Anterior cingulate cortex (tissue), 58 donors: Measurements from ENCODE around the gene RNGTT.

Source experiments
- DNase-seq, 58 donors: peaks; one replicate each; lab custom pipeline; 2025; lab: John Stamatoyannopoulos, UW

The RNGTT gene

DNA sequence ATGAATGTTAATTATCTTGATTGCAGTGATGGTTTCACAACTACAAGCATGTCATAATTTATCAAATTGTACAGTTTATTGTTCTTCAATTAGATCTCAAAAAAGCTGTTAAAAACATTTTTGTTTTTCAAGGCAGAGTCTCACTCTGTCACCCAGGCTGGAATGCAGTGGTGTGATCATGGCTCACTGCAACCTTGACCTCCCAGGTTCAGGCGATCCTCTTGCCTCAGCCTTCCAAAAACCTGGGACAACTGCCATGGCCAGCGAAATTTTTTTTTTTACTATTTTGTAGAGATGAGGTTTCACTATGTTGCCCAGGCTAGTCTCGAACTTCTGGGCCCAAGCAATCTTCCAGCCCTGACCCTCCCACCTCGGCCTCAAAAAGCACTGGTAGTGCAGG is 286.1 kb downstream of the RNGTT start:
- no peak for DNase-seq

- DNase-seq = no peak
Observed at GRCh38 chr6:88671624-88672023, 291.8 kb downstream of the RNGTT start.

DNA sequence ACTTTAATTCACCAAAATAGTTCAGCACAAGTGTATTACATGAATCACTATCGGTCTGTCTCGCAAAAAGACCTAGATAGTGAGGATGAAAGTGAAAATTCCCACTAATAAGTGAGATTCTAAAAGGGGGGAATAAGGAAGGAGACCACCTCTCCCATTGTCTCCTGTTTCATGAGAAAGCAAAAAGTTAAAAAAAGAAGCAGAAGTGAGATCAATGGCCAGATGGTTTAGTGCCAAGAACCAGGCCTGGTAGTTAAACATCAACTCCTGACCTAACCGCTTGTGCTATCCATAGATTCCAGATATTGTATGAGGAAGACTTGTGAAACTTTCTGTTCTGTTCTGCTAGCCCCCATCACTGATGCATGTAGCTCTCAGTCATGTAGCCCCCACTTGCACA is 293.0 kb downstream of the RNGTT start:
- no peak for DNase-seq

DNA sequence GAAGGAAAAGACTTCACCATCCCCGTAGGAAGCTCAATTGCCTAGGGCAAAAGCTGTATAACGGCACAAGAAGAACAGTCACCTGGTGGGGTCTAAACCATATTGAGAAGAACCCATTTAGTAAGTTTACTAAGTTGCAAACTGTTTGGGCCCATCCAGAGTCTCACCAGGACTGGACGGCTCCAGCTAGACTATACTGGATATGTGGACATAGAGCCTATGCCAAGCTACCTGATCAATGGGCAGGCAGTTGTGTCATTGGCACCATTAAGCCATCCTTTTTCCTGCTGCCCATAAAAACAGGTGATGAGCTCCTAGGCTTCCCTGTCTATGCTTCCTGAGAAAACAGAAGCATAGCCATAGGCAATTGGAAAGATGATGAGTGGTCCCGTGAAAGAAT is 293.9 kb downstream of the RNGTT start:
- no peak for DNase-seq

- DNase-seq = no peak
Observed at GRCh38 chr6:88666901-88667300, 296.5 kb downstream of the RNGTT start.

- DNase-seq = no peak
Observed at GRCh38 chr6:88665131-88665530, 298.3 kb downstream of the RNGTT start.

GRCh38 chr6:88663801-88664200 is 299.6 kb downstream of the RNGTT start:
- no peak for DNase-seq

DNA sequence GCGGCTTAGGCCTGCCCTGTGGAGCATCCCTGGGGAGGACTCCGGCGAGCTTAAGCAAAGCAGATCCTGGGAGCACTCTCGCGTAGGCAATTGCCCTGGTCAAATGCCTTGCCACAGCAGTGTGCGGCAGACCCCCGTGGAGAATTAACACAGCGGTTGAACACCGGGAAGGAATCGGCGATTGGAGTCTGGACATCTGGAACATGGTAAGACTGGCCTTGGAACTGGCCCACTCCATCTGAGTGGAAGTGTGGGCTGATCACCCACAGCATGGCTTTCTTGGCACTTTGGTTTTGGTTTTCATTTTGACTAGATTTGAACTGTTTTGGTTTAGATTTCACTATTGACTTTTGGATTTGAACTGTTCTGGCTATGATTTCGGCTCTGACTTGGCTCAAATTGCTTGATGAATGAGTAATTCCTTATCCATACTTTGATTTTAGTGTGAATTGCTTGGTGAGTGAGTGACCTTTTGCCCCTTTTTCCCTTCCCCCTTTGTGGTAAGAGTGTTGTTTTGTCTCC is 300.7 kb downstream of the RNGTT start:
- no peak for DNase-seq

GRCh38 chr6:88662163-88662580 is 301.2 kb downstream of the RNGTT start:
- DNase-seq = no peak

DNA sequence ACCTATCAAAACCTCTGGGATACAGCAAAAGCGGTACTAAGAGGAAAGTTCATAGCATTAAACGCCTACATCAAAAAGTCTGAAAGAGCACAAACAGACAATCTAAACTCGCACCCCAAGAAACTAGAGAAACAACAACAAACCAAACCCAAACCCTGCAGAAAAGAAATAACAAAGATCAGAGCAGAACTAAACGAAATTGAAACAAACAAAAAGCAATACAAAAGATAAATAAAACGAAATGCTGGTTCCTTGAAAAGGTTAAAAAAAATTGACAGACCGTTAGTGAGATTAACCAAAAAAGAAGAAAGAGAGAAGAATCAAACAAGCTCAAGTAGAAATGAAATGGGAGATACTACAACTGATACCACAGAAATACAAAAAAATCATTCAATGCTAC is 302.3 kb downstream of the RNGTT start:
- no peak for DNase-seq

DNA sequence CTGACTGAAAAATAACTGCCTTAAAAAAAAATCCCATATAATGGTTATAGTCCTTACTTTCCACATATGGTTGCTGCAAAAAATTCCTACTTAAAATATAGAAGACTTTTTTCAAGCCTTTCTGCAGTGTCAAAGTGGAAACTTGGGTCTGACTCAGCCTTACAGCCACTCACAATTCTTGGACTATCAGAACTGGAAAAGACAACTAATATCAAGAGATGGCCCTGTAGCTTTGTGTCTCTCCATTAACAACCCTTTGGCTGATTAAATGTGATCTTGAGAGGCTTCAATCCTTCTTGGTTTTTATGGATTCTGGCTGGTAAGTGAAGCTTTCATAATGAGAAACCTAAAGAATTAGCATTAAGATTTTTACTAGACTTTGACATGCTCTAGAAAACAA is 307.8 kb downstream of the RNGTT start:
- DNase-seq = no peak

DNA sequence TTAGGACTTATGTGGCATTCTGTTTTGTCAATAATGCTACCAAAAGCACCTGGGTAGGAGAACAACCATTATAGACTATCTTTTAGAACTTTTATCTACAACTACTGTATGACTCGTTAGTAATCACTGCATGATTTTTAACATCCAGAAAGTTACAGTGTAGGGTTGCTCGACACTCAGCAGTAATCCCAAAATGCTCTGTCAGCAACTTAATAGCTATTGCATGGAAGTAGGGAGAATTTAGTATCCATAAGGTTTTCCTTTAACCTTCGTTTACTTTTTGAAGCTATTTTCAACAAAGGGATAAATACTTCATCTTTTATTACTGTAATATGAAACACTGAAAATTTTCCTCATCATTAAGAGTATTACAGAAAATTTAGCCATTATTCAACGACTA is 309.5 kb downstream of the RNGTT start:
- no peak for DNase-seq

DNA sequence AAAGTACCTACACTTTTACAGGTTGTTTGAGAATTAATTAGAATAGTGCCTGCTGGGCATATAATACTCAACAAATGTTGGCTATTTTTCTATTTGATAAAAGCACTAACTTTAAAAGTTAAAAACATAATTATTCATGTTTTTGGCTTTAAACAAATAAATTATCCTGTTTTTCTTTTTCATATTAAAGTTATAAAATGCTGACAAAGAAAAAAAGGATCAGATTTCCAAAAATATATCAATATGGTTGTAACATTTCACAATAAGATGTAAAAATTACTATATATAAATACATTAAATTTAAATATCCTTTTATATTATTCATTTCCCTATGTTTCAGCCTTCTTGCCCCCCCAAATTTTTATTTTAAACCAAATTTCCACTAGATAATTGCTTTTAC is 312.0 kb downstream of the RNGTT start:
- DNase-seq = no peak

DNA sequence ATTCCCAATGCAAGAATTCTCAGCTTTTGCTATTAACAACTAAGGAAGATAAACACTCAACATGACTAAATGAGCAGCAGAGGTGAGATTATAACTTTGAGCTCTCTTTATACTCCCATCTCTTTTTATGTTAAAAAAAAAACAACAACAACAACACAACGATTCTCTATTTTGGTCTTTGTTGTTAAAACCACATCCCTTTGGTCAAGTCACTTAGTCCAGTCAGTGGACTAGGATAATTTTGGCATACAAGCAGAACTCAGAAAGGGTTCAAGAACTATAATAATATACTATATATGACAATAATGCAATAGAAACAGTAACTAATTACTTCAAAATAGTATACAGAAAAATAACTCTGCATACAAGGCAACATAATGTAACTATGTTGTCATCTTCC is 312.4 kb downstream of the RNGTT start:
- DNase-seq = no peak

- peak in 3 of 58 donors; percentile 7 to 55 (median 8) for DNase-seq
Observed at GRCh38 chr6:88650029-88650619, 313.3 kb downstream of the RNGTT start.

DNA sequence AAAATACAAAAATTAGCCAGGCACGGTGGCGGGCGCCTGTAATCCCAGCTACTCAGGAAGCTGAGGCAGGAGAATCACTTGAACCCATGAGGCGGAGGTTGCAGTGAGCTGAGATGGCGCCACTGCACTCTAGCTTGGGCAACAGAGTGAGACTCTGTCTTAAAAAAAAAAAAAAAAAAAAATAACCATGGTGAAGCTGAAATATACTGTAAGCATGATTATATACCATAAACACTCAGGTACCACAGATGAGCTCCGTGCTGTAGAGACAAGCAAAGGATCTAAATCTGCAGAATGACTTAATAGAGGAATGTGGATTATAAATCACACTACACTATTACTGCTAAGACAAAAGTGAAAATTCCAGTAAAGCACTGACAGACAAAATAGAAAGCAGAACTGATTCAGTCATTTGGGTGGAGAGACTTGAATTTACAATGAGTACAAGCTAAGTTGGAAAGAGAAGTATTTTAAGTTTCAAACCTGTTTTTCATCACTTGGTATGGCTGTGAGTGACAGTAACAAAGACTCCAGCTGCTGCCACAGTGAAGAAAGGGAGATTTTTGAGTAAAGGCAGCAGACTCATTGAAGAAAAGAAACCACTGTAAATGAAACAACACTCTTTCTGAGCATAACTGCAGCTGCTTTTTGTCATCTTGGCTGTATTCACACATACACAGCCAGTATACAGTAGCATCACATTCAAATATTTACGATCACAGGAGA is 322.1 kb downstream of the RNGTT start:
- no peak for DNase-seq

GRCh38 chr6:88637761-88638545 is 325.5 kb downstream of the RNGTT start:
- no peak for DNase-seq

DNA sequence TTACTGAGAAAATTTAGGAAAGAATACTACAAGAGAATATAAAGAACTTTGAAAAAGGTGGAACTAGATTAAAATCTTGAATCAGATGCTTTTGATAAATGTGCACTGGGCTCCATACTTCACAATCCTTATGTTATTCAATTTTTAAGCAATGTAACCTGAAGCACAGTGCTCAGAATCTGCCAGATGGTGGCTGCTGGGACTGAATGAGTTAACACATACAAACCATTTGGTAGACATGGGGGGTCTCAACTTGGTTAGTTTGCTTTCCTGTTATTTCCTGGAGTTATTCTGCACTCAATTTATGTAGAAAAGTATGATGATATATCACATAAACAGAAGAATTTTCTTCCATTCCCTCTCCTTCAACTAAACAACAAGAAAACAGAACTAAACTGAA is 326.5 kb downstream of the RNGTT start:
- no peak for DNase-seq

DNA sequence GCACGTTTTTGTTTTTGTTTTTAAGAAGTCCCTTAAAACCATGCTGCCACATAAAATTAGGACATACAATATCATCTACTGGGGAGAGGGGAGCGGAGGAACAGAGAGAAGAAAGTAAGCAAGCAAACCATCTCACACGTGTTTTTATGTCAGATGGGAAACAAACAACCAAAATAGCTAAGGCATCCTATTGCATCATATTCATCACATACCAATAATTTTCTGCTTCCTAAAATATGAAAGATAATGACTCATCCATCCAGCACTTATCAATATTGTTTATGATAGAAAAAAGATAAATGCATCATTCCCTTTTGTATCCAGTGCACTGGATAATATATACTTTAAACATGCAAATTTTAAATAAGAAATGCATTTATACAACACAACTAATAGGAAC is 329.6 kb downstream of the RNGTT start:
- DNase-seq = no peak

GRCh38 chr6:88631830-88632229 is 331.6 kb downstream of the RNGTT start:
- DNase-seq = no peak

- DNase-seq = peak in 2 of 58 donors; percentile 2 to 4
Observed at GRCh38 chr6:88629838-88630494, 333.5 kb downstream of the RNGTT start.
